Right ventricle myocardium inferior (tissue), 1 donor: Measurements from ENCODE around the gene IHH. TPM values are rescaled to one million over a fixed set of nuclear protein-coding genes. Genes with fewer than 3 reads are reported as not detected.

Experiments used
- ATAC-seq: fragments of 200-7000 bp; cut with Tn5 transposase; one replicate; pipeline ENCODE4 v1.9.1; 2020; ENCODE audit warnings: mild to moderate bottlenecking, moderate library complexity
- DNase-seq: peaks from one replicate; pipeline ENCODE4 v3.0.0; 2021; ENCODE audit errors: missing footprints
- intact Hi-C: fragments of 100-400 bp; cut with DNase I; formaldehyde crosslinking; loops from one replicate; pipeline ENCODE4 v1.11.0; 2022
- total RNA-seq: library from RNA; stranded (reverse); fragmentation: NEBNext Ultra II Directional; extraction: Animal tissue kit (Norgen Biotek cat#: 25700); gene quantifications from one replicate; pipeline ENCODE4 v1.2.1, GENCODE V29; 2021
- donor health status: DM: no; HTN: yes; CAD: no; lungs with severe emphysema.

The IHH gene
- total RNA-seq, 1 donor from 2014 or later: not detected

DNA sequence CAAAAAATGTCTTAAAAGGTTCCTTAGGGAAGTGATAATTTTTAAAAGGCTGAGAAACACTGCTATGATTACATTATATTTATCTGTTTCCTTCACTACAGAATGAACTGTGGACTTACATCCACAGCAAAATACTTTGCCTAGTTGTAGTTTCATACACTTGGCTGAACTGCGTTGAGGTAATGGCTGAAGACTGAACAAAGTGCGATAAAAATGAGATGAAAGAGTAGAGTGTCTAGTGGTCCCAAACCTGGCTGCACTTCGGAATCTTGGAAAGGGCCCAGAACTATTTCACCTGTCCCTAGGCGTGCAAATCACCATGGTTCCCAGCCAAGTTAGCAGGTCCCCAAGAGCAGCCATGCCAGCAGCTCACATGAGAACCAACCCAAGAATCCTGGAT, 18.2 kb upstream of the IHH start:
- ATAC-seq (no peak), DNase-seq (no peak)
- intact Hi-C loops: no loop called here

DNA sequence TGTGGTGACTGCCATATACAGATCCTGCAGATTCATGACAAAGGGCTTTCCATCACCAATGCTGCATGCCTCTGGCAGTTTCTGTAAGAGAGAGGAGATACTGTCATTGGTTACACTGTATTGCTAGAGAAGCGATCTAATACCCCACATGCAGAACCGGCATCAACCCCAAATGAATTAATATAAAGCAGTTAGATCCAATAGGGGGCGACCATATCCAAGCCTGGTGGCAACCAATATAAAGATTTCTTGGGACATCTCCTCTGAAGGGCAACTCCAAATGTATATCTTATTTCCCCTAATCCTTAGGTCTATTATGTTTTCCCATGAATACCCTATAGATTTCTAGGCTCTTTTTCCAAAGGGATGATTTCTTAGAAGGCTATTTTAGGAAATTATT, 17.4 kb upstream of the IHH start:
- no peak for ATAC-seq
- intact Hi-C loops: no loop called here
- DNase-seq: no peak

DNA sequence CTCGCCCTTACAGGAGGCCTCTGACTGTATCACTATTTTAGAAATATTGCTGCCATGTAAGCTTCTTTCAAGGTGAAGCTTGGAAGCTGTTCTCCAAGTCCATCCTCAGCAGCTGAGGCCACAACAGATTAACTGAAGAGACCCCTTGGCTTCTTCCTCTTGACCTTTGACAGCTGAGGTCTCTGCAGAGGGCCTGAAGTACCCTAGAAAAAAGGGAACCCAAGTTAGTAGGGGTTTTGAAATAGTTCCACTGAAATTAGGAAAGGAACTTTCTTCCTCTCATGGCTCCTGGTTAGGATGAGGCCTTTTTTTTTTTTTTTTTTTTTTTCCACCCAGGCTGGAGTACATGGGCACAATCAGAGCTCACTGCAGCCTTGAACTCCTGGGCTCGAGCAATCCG, 15.5 kb upstream of the IHH start:
- ATAC-seq (no peak), DNase-seq (no peak)
- intact Hi-C loops: no loop called here

DNA sequence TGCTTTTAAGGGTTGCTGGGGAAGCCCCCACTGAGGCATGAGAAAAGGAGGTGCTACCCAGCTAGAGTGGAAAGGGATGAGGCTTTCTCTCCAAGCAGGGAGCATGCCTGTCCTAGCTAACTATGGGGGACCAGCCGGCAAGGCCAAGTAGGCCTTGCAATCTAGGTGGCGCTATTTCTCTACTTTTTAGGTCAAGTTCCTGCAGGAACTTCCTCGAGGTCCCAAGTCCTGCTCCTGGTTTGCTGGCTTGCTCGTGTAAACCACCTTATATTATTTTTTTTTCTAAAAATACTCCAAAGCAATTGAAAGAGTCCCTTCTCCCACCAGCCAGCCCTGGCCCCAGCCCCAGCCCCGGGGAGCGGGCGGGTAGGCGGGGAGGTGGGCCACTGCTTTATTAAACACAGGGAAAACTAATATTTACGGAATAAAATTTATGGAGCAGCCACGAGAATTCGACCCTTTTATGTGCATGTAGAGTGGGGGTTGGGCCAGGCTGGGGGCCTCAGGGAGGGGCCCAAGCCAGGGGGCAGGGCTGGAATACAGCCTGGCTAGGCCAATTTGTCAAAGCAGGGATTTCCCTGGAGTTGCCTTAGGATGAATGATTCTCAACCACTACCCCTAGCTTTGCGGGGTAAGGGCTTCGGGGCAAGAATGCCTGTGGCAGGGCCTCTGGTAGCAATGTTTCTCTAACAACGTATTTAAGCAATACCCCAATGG, 12.8 kb upstream of the IHH start:
- intact Hi-C loops: no loop called here
- DNase-seq (no peak), ATAC-seq (no peak)

DNA sequence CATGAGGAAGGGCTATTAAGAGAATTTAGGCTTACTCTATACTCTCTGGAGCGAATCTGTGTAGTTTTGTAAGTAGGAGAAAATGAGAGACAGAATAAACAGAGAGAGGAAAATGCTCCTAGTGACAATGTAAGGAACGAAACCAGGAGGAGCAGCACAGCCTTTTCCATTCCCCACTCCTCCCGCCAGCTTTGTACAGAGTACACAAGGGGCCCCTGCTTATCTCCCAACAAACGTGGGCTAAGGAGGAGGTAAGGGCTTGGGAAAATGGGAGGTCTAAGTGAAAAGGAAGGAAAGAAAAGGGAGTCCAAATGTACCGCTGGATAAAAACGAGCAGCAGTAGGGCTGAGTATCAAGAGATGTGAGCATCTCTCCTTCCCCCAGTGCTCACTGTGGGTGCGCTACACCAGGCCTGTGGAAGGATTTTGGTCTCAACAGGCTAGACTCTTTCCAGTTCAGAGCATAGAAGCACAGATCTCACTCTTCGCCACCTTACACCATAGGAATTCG, 12.1 kb upstream of the IHH start:
- DNase-seq (no peak), ATAC-seq (no peak)
- intact Hi-C loops: loop anchor here (1.0 kb wide), 1 partner anchor 47 kb away; no protein-coding TSS in a partner anchor

DNA sequence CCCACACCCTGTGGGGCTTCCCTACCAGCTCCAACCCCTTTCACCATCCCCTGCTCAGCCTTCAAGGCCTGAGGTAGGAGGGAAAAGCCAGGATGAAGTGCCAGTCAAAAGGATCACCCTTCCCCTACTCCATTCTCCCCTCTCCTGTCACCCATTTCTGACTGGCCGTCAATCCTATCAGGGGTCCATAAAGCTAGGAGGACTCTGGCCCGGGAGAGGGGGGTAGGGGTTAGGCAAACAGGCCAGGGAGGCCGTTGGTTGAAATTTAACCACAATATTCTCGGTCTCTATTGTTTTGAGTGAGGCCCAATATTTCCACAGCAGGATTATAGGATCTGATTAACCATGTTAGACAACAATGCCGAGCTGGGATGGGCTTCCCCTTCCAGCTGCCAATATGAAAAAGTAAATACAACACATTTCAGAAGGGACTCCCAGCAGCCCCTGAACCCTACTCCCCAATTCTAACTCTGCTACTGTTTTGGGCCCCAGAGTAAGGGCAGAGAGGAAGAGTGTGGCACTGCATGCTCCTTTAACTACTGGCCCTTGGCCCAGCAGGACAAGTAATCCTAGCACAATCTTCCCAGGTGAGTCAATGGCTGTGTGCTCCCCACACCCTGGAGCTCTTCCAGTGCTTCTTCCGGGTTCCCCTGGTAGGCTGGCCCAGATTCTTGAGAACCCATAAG, 10.6 kb upstream of the IHH start:
- ATAC-seq: no peak
- intact Hi-C loops: no loop called here

DNA sequence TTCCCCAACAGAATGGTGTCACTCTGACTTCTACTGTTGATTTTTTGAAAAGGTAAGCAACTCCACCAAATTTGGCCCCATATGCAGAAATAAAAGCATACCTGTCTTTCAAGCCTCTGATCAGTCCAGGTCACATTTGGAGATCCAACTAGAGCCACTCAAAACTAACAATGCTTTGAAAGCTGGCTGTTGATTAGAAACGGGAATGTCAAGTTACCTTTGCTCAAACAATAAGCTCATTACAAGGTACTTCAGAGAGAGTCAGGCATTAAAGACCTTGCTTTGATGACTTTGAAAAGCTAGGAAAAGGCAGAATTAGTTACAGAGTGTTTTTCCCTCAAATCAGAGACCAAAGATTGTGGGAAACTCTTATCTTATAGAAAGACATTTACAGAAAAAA, 4.8 kb upstream of the IHH start:
- intact Hi-C loops: no loop called here
- ATAC-seq: no peak
- no peak for DNase-seq

More for the DNA sequence above, 10.6 kb upstream of the IHH start:
- DNase-seq: no peak

DNA sequence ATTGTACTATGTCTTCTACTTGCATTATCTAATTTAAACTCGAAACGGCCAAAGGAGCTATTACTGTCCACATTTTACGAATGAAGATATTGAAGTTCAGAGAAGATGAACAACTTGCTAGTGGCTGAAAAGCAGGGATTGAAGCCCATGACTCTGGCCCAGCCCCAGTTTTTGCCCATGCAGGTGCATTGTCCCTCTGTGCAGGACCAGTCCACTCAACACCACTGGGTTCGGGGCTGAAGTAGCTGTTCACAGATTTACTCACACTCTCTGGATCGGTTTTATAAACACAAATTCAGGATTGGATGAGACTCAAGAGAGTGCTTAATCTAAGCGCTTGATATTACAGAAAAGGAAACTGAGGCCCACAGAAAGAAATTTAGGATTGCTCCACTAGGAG, 1.4 kb upstream of the IHH start:
- ATAC-seq (no peak), DNase-seq (no peak)
- intact Hi-C loops: no loop called here

DNA sequence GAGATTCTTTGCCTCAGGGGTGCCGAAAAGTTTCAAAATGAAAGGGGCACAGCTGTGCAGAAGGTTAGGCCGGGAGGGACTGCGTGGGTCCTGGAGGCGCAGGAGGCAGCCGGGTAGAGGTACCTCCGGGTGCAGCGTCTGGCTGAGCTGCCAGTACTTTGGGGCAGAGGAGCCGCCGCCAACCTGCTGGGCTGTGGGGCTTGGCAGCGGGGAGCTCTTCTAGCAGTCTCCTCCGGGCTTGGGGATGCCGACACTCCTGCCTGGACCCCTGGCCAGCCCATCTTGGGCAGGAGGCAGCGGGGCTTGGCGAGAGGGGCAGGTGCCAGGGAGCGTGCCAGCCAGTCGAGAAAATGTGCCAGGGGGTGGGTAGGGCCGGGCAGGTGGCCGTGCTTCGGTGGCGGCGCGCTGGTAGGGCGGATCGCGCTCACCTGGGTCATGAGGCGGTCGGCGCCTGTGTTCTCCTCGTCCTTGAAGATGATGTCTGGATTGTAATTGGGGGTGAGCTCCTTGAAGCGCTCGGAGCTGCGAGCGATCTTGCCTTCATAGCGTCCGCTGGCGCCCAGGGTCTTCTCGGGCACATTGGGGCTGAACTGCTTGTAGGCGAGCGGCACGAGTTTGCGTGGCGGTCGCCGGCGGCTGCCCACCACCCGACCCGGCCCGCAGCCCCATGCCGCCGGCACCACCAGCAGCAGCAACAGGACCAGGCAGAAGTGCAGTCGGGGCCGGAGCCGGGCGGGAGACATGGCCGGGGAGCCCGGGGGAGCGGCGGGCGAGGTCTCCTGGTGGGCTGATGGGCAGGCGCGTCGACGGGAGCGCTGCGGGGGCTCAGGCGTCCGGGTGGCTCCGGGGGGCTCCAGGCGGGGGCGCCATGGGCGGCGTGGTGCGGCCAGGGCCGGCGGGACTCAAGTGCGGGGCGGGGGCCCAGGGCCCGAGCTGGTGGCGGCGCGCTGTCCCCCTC, 717 bp downstream of the IHH start:
- intact Hi-C loops: loop anchor here (2.0 to 5.0 kb wide), 2 partner anchors 95 to 237 kb away; no protein-coding TSS in a partner anchor
- ATAC-seq: no peak
- no peak for DNase-seq

DNA sequence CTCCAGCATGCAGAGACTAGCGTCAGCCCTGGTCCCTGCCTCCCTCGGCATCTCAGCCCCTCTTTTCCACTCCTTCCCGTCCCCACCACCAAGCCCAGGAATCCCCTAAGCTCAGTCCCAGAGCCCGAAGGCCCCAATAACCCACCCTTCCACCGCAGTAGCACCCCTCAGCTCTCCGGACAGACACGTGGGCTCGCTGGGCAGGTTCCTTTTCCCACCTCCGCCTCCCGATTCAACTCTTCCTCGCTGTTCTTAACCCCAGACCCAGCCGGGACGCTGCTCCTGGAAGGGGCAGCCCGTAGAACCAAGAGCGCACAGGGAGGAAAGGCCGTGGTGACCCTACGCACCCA, 1.4 kb downstream of the IHH start:
- intact Hi-C loops: loop anchor here (2.0 to 5.0 kb wide), 2 partner anchors 95 to 238 kb away; no protein-coding TSS in a partner anchor
- ATAC-seq: no peak
- no peak for DNase-seq

DNA sequence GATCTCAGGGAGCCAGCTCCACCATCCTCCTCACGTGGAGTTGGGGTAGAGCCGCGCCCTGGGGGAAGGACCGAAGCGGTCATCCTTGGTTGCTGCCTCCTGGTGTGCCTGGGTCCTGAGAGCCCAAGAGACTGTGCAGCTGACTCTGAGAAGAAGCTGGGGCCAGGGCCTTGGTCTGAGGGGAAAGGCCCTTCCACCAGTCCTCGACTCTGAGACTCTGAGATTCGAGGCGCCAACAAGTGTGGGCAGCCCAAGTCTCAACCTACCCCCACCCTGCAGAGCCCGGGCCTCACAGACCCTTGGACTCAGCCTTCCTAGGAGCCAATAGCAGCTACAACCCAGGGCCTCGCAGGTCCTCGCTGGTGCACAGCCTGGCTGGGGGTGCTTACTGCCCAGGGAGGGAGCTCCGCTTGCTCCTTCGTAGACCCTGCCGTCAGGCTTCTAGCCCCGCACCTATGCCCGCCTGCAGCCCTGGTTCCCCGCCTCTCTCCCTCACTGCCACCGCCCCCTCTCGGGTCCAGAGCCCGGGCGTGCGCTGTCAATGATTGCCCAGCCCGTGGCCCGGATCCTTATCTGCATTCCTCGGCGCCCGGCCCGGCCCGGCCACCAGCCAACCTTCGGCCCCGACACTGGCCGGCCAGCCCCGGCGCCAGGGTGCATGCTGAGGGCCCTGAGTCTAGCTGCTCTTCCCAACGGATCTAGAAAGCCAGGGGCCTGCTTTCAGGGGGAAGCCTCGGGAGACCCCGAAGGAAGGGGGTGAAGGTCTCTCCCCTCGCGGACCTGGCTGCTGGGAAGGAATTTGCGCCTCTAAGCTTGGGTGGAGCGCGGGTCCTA, 2.0 kb downstream of the IHH start:
- no peak for DNase-seq
- peak; percentile 60 for ATAC-seq
- intact Hi-C loops: loop anchor here (1.0 to 5.0 kb wide), 3 partner anchors 61 to 239 kb away; no protein-coding TSS in a partner anchor

DNA sequence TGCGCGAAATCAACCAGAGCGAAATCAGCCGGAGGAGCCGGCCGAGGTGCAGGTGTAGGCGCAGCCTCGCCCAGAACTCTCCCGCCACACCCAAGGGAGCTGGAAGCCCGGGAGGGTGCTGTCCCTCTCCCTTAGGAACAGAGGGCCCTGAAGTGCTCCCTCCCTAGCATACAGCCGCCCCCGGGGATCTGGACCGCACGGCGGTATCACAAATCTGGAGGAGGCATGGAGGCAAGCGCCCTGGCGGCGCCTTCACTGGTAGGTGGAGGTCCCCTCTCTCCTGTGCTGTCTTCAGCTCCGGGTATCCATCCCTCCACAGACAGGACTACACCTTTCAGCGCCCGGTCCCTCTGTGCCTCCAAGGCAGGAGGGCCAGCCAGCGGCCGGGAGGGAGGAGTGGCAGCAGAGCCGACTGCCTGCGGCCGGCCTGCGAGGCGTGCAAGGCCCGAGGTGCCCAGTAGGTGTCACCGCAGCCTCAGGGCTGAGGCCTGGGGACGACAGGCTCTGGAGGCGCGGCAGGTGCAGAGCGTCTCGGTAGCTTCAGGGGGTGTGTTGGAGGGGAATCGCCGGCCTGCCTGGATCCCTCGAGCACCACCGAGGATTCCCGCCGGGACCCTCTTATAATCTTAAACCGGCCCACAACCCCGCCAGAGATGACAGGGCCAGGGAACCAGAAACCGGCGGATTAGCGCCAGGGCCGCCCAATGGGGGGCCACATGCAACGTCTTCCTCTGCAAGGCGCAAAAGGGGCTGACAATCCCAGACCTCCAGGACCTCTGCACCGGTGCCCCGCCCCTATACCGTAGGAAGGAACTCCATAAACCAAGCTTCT, 2.8 kb downstream of the IHH start:
- intact Hi-C loops: loop anchor here (1.0 to 5.0 kb wide), 3 partner anchors 61 to 239 kb away; no protein-coding TSS in a partner anchor
- ATAC-seq (peak; percentile 93), DNase-seq (peak; percentile 88)

DNA sequence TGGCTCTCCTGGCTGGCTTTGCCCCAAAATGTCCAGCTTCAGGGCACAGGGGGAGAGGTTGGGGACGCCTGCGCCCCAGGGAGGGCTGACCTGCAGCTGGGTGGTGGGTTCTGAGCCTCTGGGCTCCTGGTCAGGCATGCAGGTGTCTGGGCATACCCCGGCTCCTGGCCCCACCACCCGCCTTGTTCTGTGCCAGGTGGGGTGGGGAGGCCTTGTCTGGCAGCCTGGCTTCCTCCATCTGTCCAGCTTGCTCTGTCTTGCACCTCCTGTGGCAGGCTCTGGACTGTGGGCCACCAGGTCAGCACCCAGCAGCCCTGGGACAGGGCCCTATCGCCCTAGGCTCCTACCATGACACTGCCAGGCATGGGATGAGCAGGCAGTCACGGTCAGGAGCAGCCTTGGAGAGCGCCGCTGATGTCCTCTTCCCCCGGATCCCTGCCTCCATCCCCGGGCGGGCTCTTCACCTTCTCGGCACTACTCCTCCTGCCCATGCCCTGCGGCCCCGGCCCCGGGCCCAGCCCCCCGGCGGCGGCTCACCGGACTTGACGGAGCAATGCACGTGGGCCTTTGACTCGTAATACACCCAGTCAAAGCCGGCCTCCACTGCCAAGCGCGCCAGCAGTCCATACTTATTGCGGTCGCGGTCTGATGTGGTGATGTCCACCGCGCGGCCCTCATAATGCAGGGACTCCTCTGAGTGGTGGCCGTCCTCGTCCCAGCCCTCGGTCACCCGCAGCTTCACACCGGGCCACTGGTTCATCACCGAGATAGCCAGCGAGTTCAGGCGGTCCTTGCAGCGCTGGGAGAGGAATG, 3.6 kb downstream of the IHH start:
- DNase-seq (no peak), ATAC-seq (no peak)
- intact Hi-C loops: loop anchor here (5.0 kb wide), 1 partner anchor 240 kb away; no protein-coding TSS in a partner anchor

DNA sequence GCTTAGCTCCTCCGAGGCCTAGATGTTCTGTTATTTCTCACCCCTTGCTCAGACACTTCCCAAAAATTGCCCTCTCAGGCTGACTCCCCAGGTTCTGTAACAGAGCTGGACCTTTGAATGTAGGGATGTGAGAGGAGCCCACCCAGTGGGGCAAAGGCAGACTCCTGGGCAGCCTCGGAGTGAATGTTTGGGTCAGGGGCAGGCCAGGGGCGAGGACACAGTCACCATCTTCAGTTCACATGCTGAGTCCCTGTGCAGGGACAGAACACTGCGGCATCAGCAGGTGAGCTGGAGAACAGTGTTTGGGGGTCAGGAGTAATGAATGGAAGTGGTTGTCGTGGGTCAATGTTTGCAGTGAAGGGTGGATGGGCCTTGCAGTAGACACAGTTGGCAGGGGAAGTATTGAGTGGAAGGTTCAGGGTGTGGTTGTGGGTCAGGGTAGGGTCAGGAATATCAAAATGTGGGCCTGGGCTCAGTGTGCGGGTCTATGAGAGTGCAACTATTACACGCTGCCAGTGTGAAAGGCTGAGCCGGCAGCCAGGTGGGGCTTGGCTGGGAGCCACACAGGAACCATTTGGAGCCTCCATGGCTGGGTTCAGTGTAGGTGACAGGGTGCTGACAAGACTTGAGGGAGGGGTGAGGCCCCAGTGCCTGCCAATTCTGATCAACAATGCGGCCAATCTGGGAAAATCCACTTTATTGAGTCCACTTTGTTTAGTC, 4.4 kb downstream of the IHH start:
- intact Hi-C loops: loop anchor here (5.0 kb wide), 1 partner anchor 241 kb away; no protein-coding TSS in a partner anchor
- no peak for ATAC-seq

DNA sequence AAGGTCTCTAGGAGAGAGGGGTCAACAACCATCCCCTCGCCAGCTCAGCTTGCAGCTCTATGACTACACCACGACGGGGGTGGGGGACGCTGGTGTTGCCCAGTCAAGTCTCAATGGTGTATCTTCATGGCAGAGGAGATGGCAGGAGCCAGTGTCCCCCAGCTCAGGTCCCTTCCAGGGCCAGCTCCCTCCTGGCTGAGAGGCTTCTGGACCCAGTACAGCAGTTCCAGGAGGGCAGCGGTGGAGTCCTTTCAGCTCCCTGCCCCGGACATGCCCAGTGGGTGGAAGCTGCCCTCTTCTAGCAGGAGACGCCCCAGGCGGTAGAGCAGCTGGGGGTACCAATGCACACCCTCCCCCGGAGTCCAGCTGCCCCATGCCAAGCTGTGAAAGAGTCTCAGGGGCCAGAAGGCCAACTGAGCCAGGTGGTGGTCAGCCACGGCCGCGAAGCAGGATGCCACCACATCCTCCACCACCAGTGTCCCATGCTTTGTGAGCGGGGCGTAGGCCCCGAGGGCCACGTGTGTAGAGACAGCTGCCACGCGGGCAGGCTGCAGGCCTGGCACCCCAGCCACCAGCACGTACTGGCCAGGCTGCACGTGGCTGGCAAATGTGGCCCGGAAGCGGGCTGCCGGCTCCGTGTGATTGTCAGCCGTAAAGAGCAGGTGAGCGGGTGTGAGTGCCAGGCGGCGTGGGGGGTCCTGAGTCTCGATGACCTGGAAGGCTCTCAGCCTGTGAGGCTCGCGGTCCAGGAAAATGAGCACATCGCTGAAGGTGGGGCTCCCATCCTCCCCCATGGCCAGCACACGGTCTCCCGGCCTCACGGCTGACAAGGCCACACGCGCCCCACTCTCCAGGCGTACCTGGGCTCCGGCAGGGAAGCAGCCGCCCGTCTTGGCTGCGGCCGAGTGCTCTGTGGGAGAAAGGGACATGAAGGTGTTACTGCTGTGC, 5.5 kb downstream of the IHH start:
- intact Hi-C loops: loop anchor here (5.0 kb wide), 1 partner anchor 242 kb away; no protein-coding TSS in a partner anchor
- DNase-seq: no peak
- no peak for ATAC-seq

More for the DNA sequence above, 4.4 kb downstream of the IHH start:
- no peak for DNase-seq
